Neural progenitor cell (in vitro differentiated cells): ENCODE measurements around the gene SPOCK3. TPM values are rescaled to one million over a fixed set of nuclear protein-coding genes. Genes with fewer than 3 reads are reported as not detected.
A peak's percentile ranks its signal among the peaks of the same experiment; 100 is the strongest.

Experiments
- DNase-seq: peaks from one replicate; pipeline ENCODE4 v3.0.0-alpha.2; 2016; ENCODE audit warnings: low spot score
- H2AFZ ChIP-seq: fragments of 200-600 bp; sonication (generic); replicated peaks from 2 replicates; pipeline ENCODE4 v1.6.1; 2016; ENCODE audit warnings: antibody characterized with exemption
- H3F3A ChIP-seq: fragments of 200-600 bp; sonication (generic); 2 replicates; pipeline ENCODE4 v1.6.1; 2016; ENCODE audit warnings: antibody characterized with exemption, low read depth
- H3K27ac ChIP-seq: fragments of 200-600 bp; sonication (generic); 2 replicates; pipeline ENCODE4 v1.5.1; 2016; ENCODE audit warnings: mild to moderate bottlenecking
- H3K27me3 ChIP-seq: fragments of 200-600 bp; sonication (generic); 2 replicates; pipeline ENCODE4 v1.6.1; 2016; ENCODE audit warnings: mild to moderate bottlenecking, moderate library complexity
- H3K36me3 ChIP-seq: fragments of 200-600 bp; sonication (generic); 2 replicates; pipeline ENCODE4 v1.5.1; 2016
- H3K4me1 ChIP-seq: fragments of 200-600 bp; sonication (generic); 2 replicates; pipeline ENCODE4 v1.6.1; 2016; ENCODE audit warnings: mixed run types
- H3K4me2 ChIP-seq: fragments of 200-600 bp; sonication (generic); 2 replicates; pipeline ENCODE4 v1.6.1; 2016
- H3K4me3 ChIP-seq: fragments of 200-600 bp; sonication (generic); 2 replicates; pipeline ENCODE4 v1.5.1; 2016
- H3K79me2 ChIP-seq: fragments of 200-600 bp; sonication (generic); 2 replicates; pipeline ENCODE4 v1.6.1; 2016; ENCODE audit warnings: low read depth
- H3K9ac ChIP-seq: fragments of 200-600 bp; sonication (generic); 2 replicates; pipeline ENCODE4 v1.6.1; 2016
- H3K9me3 ChIP-seq: fragments of 200-600 bp; sonication (generic); 2 replicates; pipeline ENCODE4 v1.5.1; 2016; ENCODE audit warnings: low read depth
- H4K20me1 ChIP-seq: fragments of 200-600 bp; sonication (generic); 2 replicates; pipeline ENCODE4 v1.6.1; 2016; ENCODE audit warnings: low read depth
- H3K27ac Mint-ChIP-seq: 3 replicates; pipeline ENCODE4 v1.8.0; 2021; ENCODE audit warnings: mixed read lengths
- H3K27me3 Mint-ChIP-seq: 2 replicates; pipeline ENCODE4 v1.8.0; 2022; ENCODE audit warnings: low read depth, mild to moderate bottlenecking, inconsistent platforms, moderate library complexity, mixed read lengths; ENCODE audit not compliant: insufficient read depth
- H3K36me3 Mint-ChIP-seq: 3 replicates; pipeline ENCODE4 v1.8.0; 2021; ENCODE audit warnings: mixed read lengths
- H3K4me1 Mint-ChIP-seq: 3 replicates; pipeline ENCODE4 v1.8.0; 2021; ENCODE audit warnings: mixed read lengths
- H3K4me3 Mint-ChIP-seq: 3 replicates; pipeline ENCODE4 v1.8.0; 2021; ENCODE audit warnings: mild to moderate bottlenecking, moderate library complexity, mixed read lengths
- H3K9me3 Mint-ChIP-seq: 3 replicates; pipeline ENCODE4 v1.8.0; 2020; ENCODE audit warnings: mixed read lengths
- EZH2 ChIP-seq: fragments of 200-600 bp; sonication (generic); IDR thresholded peaks from 2 replicates; pipeline ENCODE4 v1.6.1; 2017; ENCODE audit warnings: antibody characterized with exemption, mild to moderate bottlenecking, moderate library complexity
- EZH2phosphoT487 ChIP-seq: fragments of 200-600 bp; sonication (generic); IDR thresholded peaks from 2 replicates; pipeline ENCODE4 v1.6.1; 2017; ENCODE audit warnings: antibody characterized with exemption
- total RNA-seq: library from RNA; depleted of rRNA; stranded (reverse); fragments of >200 nt; gene quantifications from 2 replicates; pipeline ENCODE4 v1.2.3, GENCODE V29; 2015; ENCODE audit warnings: low replicate concordance
- TF ChIP-seq, protein P1 (sequence below): fragments of 200-600 bp; sonication (generic); IDR thresholded peaks from 2 replicates; pipeline ENCODE4 v1.5.1; 2017; ENCODE audit warnings: antibody characterized with exemption, mild to moderate bottlenecking

SPOCK3 gene
- total RNA-seq, 1 donor from 2014 or later, result 0.21 TPM

DNA sequence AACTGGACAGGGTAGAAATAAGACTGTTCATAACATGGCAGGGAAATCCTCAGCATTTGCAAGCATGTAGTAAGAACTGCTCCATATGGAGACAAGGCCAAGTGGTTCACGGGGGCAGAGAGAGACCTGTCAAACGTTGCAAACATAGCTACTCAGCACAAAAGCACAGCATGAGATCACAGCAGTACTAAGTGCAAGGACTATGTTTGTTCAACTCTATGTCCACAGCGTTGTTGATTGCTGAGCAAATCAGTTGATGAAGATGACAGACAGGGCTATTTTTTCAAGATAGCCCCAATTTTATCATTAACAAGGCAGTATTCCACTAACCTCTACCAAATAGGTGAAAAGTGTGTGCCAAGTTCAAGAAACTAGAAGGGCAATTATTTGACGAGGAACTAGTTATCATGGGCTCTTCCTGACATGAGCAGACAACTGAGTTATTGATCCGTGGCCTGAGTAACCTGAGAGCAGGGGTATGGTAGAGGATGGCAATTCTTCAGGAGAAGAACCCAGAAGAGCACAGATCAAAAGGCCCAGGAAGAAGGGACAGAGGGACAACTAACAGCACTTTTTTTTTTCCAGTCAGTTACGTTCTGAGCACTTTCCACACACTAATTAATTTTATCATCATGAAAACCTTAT, 57.4 kb downstream of the SPOCK3 start:
- no peak overlapping the region for H3K27ac ChIP-seq
- Mint-ChIP-seq H3K27ac (no peak overlapping the region), H3K4me3 (no peak overlapping the region), H3K9me3 (no peaks in the 10 kb centered on the region), H3K36me3 (no peaks in the 10 kb centered on the region), H3K4me1 (peaks cover 7% of the 10 kb centered on the region), H3K27me3 (peaks cover 2% of the 10 kb centered on the region)
- DNase-seq, result no peak
- H3K4me3 ChIP-seq, result no peak overlapping the region
- H2AFZ ChIP-seq, result no peak overlapping the region
- no peaks in the 10 kb centered on the region for H3K36me3 ChIP-seq
- H3K4me2 ChIP-seq, result no peak overlapping the region
- H3K9ac ChIP-seq, result no peak overlapping the region
- no peaks in the 10 kb centered on the region for H4K20me1 ChIP-seq
- H3K27me3 ChIP-seq, result no peaks in the 10 kb centered on the region
- H3K4me1 ChIP-seq, result no peaks in the 10 kb centered on the region
- no peaks in the 10 kb centered on the region for H3F3A ChIP-seq
- no peaks in the 10 kb centered on the region for H3K79me2 ChIP-seq
- H3K9me3 ChIP-seq, result no peaks in the 10 kb centered on the region
- no peak for TF ChIP-seq EZH2
- TF ChIP-seq, protein P1, sequence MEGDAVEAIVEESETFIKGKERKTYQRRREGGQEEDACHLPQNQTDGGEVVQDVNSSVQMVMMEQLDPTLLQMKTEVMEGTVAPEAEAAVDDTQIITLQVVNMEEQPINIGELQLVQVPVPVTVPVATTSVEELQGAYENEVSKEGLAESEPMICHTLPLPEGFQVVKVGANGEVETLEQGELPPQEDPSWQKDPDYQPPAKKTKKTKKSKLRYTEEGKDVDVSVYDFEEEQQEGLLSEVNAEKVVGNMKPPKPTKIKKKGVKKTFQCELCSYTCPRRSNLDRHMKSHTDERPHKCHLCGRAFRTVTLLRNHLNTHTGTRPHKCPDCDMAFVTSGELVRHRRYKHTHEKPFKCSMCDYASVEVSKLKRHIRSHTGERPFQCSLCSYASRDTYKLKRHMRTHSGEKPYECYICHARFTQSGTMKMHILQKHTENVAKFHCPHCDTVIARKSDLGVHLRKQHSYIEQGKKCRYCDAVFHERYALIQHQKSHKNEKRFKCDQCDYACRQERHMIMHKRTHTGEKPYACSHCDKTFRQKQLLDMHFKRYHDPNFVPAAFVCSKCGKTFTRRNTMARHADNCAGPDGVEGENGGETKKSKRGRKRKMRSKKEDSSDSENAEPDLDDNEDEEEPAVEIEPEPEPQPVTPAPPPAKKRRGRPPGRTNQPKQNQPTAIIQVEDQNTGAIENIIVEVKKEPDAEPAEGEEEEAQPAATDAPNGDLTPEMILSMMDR, result no peak
- TF ChIP-seq EZH2phosphoT487, result no peak

DNA sequence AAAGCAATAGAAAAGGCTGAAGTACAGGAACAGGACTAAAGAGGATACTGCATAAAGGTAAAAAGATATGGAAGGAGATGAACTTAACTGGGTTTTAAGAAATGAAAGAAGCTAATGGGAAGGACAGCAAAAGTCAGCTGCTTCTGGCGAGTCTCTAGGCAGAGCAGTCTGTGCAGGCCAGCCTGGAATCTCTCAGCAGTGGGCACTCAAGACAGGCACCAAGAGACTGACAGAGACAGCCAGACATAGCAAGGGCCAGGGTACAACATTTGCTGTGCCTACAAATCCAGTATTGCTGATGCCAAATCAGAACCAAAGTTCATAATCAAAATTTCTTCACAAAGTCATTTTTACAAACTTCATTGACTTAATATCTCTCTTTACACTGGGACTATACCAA, 62.4 kb downstream of the SPOCK3 start:
- Mint-ChIP-seq H3K4me1 (peaks cover 5% of the 10 kb centered on the region), H3K36me3 (no peaks in the 10 kb centered on the region), H3K9me3 (no peaks in the 10 kb centered on the region), H3K27me3 (no peaks in the 10 kb centered on the region), H3K27ac (no peak overlapping the region), H3K4me3 (no peak overlapping the region)
- H3K4me3 ChIP-seq, result no peak overlapping the region
- no peak overlapping the region for H3K27ac ChIP-seq
- H3K36me3 ChIP-seq, result no peaks in the 10 kb centered on the region
- TF ChIP-seq EZH2, result no peak
- DNase-seq, result no peak
- H3K79me2 ChIP-seq, result no peaks in the 10 kb centered on the region
- no peak overlapping the region for H3K4me2 ChIP-seq
- H3K9ac ChIP-seq, result no peak overlapping the region
- H2AFZ ChIP-seq, result peak overlapping the region; percentile 54
- H4K20me1 ChIP-seq, result no peaks in the 10 kb centered on the region
- no peaks in the 10 kb centered on the region for H3K4me1 ChIP-seq
- no peaks in the 10 kb centered on the region for H3K9me3 ChIP-seq
- H3K27me3 ChIP-seq, result no peaks in the 10 kb centered on the region
- H3F3A ChIP-seq, result no peaks in the 10 kb centered on the region

DNA sequence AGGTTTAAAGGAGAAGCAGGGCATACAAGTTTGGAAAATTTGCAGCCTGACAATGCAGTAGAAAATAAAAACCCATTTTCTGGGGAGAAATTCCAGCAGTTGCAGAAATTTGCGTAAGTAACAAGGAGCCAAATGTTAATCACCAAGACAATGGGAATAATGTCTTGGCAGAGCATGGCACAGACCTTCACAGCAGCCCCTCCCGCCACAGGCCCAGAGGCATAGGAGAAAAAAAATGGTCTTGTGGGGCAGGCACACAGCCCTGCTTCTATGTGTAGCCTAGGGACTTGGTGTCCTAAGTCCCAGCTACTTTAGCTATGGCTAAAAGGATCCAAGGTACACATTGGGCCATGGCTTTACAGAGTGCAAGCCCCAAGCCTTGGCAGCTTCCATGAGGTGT, 65.7 kb downstream of the SPOCK3 start:
- Mint-ChIP-seq H3K27me3 (no peaks in the 10 kb centered on the region), H3K27ac (no peak overlapping the region), H3K9me3 (no peaks in the 10 kb centered on the region), H3K36me3 (no peaks in the 10 kb centered on the region), H3K4me1 (no peaks in the 10 kb centered on the region), H3K4me3 (no peak overlapping the region)
- no peaks in the 10 kb centered on the region for H3K36me3 ChIP-seq
- no peak overlapping the region for H3K27ac ChIP-seq
- H3K4me3 ChIP-seq, result no peak overlapping the region
- H3F3A ChIP-seq, result no peaks in the 10 kb centered on the region
- no peaks in the 10 kb centered on the region for H3K27me3 ChIP-seq
- no peak for DNase-seq
- no peak overlapping the region for H3K4me2 ChIP-seq
- no peak overlapping the region for H2AFZ ChIP-seq
- H3K9me3 ChIP-seq, result no peaks in the 10 kb centered on the region
- H3K4me1 ChIP-seq, result no peaks in the 10 kb centered on the region
- no peak overlapping the region for H3K9ac ChIP-seq
- H4K20me1 ChIP-seq, result no peaks in the 10 kb centered on the region
- H3K79me2 ChIP-seq, result no peaks in the 10 kb centered on the region
- TF ChIP-seq, protein P1, result no peak

DNA sequence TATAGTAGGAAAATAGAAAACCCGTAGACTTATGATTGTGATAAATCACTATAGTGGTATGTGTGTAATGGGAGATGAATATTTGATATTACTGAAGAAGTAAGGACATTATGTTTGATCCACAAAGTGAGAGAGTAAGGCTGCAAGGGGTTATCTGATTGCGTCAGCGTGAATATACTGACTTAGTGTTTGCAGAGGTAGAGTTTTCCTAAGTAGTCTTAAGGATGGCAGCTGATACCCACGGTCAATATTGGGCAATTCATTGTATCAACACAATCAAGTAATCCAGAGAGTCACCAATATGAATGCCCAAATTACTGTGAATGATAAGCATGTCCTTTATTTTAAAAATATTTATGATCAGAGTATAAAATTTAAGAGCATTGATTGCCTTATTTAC, 83.7 kb downstream of the SPOCK3 start:
- Histone ChIP-seq H3K27me3 (no peaks in the 10 kb centered on the region), H3K9me3 (no peaks in the 10 kb centered on the region), H3K36me3 (no peaks in the 10 kb centered on the region), H3K9ac (no peak overlapping the region), H2AFZ (no peak overlapping the region), H3F3A (no peaks in the 10 kb centered on the region), H3K4me1 (no peaks in the 10 kb centered on the region), H4K20me1 (no peaks in the 10 kb centered on the region), H3K4me2 (no peak overlapping the region), H3K27ac (no peak overlapping the region), H3K79me2 (no peaks in the 10 kb centered on the region), H3K4me3 (no peak overlapping the region)
- H3K4me3 Mint-ChIP-seq, result no peak overlapping the region
- no peaks in the 10 kb centered on the region for H3K4me1 Mint-ChIP-seq
- no peak for DNase-seq
- H3K27me3 Mint-ChIP-seq, result no peaks in the 10 kb centered on the region
- TF ChIP-seq EZH2phosphoT487 (no peak), EZH2 (no peak)
- TF ChIP-seq, protein P1, result no peak
- no peaks in the 10 kb centered on the region for H3K9me3 Mint-ChIP-seq
- no peak overlapping the region for H3K27ac Mint-ChIP-seq
- H3K36me3 Mint-ChIP-seq, result no peaks in the 10 kb centered on the region
